Mesothelial cell of epicardium (in vitro differentiated cells): ENCODE data around the gene CARS2. TPM values are rescaled to one million over a fixed set of nuclear protein-coding genes. Genes with fewer than 3 reads are reported as not detected.

Experiments used
- DNase-seq, 2 experiments: peaks; one replicate each; pipeline ENCODE4 v3.0.0; 2021; ENCODE audit warnings: low spot score in 2 of 2; ENCODE audit not compliant: unreplicated experiment in 2 of 2
- H3K27ac Mint-ChIP-seq: 2 replicates; pipeline ENCODE4 v1.8.0; 2021; ENCODE audit warnings: mixed read lengths
- H3K27me3 Mint-ChIP-seq: 2 replicates; pipeline ENCODE4 v1.8.0; 2021; ENCODE audit warnings: low read depth, mixed read lengths
- H3K36me3 Mint-ChIP-seq: 2 replicates; pipeline ENCODE4 v1.8.0; 2021; ENCODE audit warnings: mixed read lengths
- H3K4me1 Mint-ChIP-seq: 2 replicates; pipeline ENCODE4 v1.8.0; 2021; ENCODE audit warnings: mixed read lengths
- H3K4me3 Mint-ChIP-seq: 2 replicates; pipeline ENCODE4 v1.8.0; 2021; ENCODE audit warnings: mild to moderate bottlenecking, moderate library complexity, mixed read lengths
- H3K9me3 Mint-ChIP-seq: 2 replicates; pipeline ENCODE4 v1.8.0; 2021; ENCODE audit warnings: mixed read lengths
- total RNA-seq: library from RNA; stranded (reverse); gene quantifications from 3 replicates; pipeline ENCODE4 v1.2.1, GENCODE V29; 2021
- TF ChIP-seq, protein P1 (sequence below): fragments of 200-600 bp; sonication (generic); IDR thresholded peaks from one replicate; pipeline ENCODE4 v1.5.0; 2021; ENCODE audit warnings: antibody characterized with exemption; ENCODE audit not compliant: unreplicated experiment

Gene CARS2
- total RNA-seq, 1 donor from 2014 or later = 89.1 TPM

DNA sequence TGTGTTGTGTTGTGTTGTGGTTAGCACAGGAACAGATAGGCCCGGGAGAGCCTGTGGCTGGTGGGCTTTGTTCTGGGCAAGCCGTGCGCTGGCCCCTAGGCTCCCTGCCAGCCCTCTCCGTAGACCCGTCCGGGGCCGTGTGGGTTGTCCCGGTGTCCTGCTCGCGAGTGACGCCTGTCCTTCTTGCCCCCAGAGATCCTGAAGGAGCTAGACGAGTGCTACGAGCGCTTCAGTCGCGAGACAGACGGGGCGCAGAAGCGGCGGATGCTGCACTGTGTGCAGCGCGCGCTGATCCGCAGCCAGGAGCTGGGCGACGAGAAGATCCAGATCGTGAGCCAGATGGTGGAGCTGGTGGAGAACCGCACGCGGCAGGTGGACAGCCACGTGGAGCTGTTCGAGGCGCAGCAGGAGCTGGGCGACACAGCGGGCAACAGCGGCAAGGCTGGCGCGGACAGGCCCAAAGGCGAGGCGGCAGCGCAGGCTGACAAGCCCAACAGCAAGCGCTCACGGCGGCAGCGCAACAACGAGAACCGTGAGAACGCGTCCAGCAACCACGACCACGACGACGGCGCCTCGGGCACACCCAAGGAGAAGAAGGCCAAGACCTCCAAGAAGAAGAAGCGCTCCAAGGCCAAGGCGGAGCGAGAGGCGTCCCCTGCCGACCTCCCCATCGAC is 13.3 kb upstream of the CARS2 start:
- Mint-ChIP-seq H3K27ac (no peak overlapping the region), H3K4me1 (peaks cover 23% of the 10 kb centered on the region), H3K4me3 (no peak overlapping the region), H3K9me3 (no peaks in the 10 kb centered on the region), H3K27me3 (no peaks in the 10 kb centered on the region), H3K36me3 (peaks cover 11% of the 10 kb centered on the region)
- TF ChIP-seq, protein P1, sequence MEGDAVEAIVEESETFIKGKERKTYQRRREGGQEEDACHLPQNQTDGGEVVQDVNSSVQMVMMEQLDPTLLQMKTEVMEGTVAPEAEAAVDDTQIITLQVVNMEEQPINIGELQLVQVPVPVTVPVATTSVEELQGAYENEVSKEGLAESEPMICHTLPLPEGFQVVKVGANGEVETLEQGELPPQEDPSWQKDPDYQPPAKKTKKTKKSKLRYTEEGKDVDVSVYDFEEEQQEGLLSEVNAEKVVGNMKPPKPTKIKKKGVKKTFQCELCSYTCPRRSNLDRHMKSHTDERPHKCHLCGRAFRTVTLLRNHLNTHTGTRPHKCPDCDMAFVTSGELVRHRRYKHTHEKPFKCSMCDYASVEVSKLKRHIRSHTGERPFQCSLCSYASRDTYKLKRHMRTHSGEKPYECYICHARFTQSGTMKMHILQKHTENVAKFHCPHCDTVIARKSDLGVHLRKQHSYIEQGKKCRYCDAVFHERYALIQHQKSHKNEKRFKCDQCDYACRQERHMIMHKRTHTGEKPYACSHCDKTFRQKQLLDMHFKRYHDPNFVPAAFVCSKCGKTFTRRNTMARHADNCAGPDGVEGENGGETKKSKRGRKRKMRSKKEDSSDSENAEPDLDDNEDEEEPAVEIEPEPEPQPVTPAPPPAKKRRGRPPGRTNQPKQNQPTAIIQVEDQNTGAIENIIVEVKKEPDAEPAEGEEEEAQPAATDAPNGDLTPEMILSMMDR = no peak
- no peak for DNase-seq

DNA sequence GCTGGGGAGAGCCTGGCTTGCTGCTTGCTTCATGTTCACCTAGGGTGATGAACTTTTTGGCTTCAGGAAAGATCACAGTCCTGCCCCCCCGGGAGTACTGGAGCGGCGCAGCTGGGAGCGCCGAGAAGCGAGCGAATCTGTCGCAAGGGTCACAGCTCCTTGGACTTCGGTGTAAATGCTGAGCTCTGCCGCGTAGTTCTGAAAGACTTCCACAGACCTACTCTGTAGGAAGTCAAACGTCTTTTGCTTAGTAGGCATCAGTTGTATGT is 10.3 kb upstream of the CARS2 start:
- Mint-ChIP-seq H3K27me3 (no peaks in the 10 kb centered on the region), H3K27ac (peak overlapping the region; percentile 90), H3K36me3 (peaks cover 8% of the 10 kb centered on the region), H3K9me3 (no peaks in the 10 kb centered on the region), H3K4me1 (peaks cover 23% of the 10 kb centered on the region), H3K4me3 (peak overlapping the region; percentile 97)
- DNase-seq = no peak
- TF ChIP-seq, protein P1 = no peak

DNA sequence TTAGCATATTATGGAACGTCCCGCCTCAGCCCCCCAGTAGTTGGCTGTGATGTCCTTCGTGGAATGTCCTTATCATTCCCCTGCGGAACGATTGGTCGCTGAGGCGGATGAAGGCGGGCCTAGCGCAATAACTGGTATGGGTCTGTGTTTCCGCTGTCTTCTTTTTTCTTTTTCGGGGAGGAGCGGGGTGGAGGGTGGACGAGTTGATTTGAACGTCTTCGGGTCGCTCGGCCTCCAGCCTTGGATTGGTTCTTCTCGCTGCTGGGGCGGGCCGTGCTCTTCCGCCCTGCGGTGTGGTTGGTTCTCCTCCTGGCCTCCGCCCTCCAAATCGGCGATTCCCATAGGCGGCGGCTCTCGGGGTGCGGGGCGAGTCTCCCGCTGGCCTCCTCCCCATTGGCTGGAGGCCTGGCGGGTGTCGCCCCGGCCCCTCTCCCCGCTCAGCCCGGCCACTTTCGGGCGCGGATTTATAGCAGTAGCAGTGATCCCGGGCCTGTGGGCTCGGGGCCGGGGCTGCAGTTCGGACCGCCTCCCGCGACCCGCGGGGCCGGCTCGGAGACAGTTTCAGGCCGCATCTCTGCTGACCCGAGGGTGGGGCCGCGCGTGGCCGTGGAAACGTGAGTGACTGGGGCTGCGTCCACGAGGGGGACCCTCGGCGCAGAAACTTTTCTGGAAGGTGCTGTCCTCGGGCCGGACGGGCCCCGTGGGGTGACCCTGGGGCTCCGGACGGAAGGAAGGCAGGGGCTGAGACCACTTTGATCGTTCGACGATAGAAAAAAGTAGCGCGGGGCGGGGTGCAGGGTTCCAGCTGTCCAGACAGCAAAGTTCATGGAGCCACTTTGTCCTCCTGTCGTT is 9.7 kb upstream of the CARS2 start:
- TF ChIP-seq, protein P1 = no peak
- no peaks in the 10 kb centered on the region for H3K9me3 Mint-ChIP-seq
- H3K36me3 Mint-ChIP-seq = peaks cover 8% of the 10 kb centered on the region
- H3K4me3 Mint-ChIP-seq = peak overlapping the region; percentile 97
- H3K27ac Mint-ChIP-seq = peak overlapping the region; percentile 99
- peak; percentile 94 to 95 for DNase-seq
- peaks cover 27% of the 10 kb centered on the region for H3K4me1 Mint-ChIP-seq
- no peaks in the 10 kb centered on the region for H3K27me3 Mint-ChIP-seq

GRCh38 chr13:110714797-110715394 is 9.0 kb upstream of the CARS2 start:
- H3K36me3 Mint-ChIP-seq = peaks cover 7% of the 10 kb centered on the region
- H3K27me3 Mint-ChIP-seq = no peaks in the 10 kb centered on the region
- peak overlapping the region; percentile 97 for H3K4me3 Mint-ChIP-seq
- TF ChIP-seq, protein P1 = no peak
- no peaks in the 10 kb centered on the region for H3K9me3 Mint-ChIP-seq
- DNase-seq = peak; percentile 44 to 64
- peaks cover 27% of the 10 kb centered on the region for H3K4me1 Mint-ChIP-seq
- H3K27ac Mint-ChIP-seq = peak overlapping the region; percentile 99

- peak overlapping the region; percentile 97 for H3K4me3 Mint-ChIP-seq
- peaks cover 2% of the 10 kb centered on the region for H3K36me3 Mint-ChIP-seq
- H3K9me3 Mint-ChIP-seq = no peaks in the 10 kb centered on the region
- H3K4me1 Mint-ChIP-seq = peaks cover 27% of the 10 kb centered on the region
- peak in 1 of 2 experiments; percentile 67 for DNase-seq
- H3K27me3 Mint-ChIP-seq = no peaks in the 10 kb centered on the region
- peak overlapping the region; percentile 99 for H3K27ac Mint-ChIP-seq
- TF ChIP-seq, protein P1 = no peak
Observed at GRCh38 chr13:110713981-110714796, 8.3 kb upstream of the CARS2 start.
